COR-L47 (cell line): Measurements from ENCODE around the gene HS6ST2.

Source experiments
- DNase-seq: peaks from one replicate; lab custom pipeline; 2025; lab: John Stamatoyannopoulos, UW

Gene HS6ST2

GRCh38 chrX:132843363-132843762 lies 115.1 kb downstream of the HS6ST2 start:
- no peak for DNase-seq

- DNase-seq, result no peak
These were observed 115.8 kb downstream of the HS6ST2 start for GRCh38 chrX:132842460-132843238.

GRCh38 chrX:132837967-132838366 lies 120.5 kb downstream of the HS6ST2 start:
- DNase-seq, result no peak

GRCh38 chrX:132837126-132837525 lies 121.3 kb downstream of the HS6ST2 start:
- DNase-seq, result no peak

GRCh38 chrX:132836471-132836870 lies 122.0 kb downstream of the HS6ST2 start:
- DNase-seq, result no peak

- DNase-seq, result no peak
These were observed 123.7 kb downstream of the HS6ST2 start for GRCh38 chrX:132834741-132835140.

GRCh38 chrX:132834109-132834508 lies 124.3 kb downstream of the HS6ST2 start:
- DNase-seq, result no peak

- no peak for DNase-seq
These were observed 125.1 kb downstream of the HS6ST2 start for GRCh38 chrX:132833373-132833772.

GRCh38 chrX:132831336-132831973 lies 127.0 kb downstream of the HS6ST2 start:
- DNase-seq, result no peak

GRCh38 chrX:132822634-132823012 lies 135.8 kb downstream of the HS6ST2 start:
- DNase-seq, result no peak

GRCh38 chrX:132821974-132822633 lies 136.3 kb downstream of the HS6ST2 start:
- no peak for DNase-seq

- DNase-seq, result no peak
These were observed 137.8 kb downstream of the HS6ST2 start for GRCh38 chrX:132820675-132821074.

GRCh38 chrX:132819711-132820264 lies 138.6 kb downstream of the HS6ST2 start:
- no peak for DNase-seq

- no peak for DNase-seq
These were observed 139.8 kb downstream of the HS6ST2 start for GRCh38 chrX:132818638-132819037.

GRCh38 chrX:132815643-132816042 lies 142.8 kb downstream of the HS6ST2 start:
- no peak for DNase-seq

GRCh38 chrX:132810964-132811712 lies 147.3 kb downstream of the HS6ST2 start:
- no peak for DNase-seq

GRCh38 chrX:132810488-132810887 lies 147.9 kb downstream of the HS6ST2 start:
- no peak for DNase-seq

- DNase-seq, result no peak
These were observed 148.8 kb downstream of the HS6ST2 start for GRCh38 chrX:132809581-132809980.

- DNase-seq, result no peak
These were observed 150.9 kb downstream of the HS6ST2 start for GRCh38 chrX:132807411-132808030.

- no peak for DNase-seq
These were observed 156.4 kb downstream of the HS6ST2 start for GRCh38 chrX:132802033-132802432.

GRCh38 chrX:132795181-132795580 lies 163.2 kb downstream of the HS6ST2 start:
- no peak for DNase-seq

GRCh38 chrX:132791714-132792113 lies 166.7 kb downstream of the HS6ST2 start:
- DNase-seq, result no peak
